Measurements from ENCODE around the gene ADARB2. TPM values are rescaled to one million over a fixed set of nuclear protein-coding genes. Genes with fewer than 3 reads are reported as not detected.

ADARB2 gene
- total RNA-seq, 1 donor from 2014 or later: 1.2 TPM

DNA sequence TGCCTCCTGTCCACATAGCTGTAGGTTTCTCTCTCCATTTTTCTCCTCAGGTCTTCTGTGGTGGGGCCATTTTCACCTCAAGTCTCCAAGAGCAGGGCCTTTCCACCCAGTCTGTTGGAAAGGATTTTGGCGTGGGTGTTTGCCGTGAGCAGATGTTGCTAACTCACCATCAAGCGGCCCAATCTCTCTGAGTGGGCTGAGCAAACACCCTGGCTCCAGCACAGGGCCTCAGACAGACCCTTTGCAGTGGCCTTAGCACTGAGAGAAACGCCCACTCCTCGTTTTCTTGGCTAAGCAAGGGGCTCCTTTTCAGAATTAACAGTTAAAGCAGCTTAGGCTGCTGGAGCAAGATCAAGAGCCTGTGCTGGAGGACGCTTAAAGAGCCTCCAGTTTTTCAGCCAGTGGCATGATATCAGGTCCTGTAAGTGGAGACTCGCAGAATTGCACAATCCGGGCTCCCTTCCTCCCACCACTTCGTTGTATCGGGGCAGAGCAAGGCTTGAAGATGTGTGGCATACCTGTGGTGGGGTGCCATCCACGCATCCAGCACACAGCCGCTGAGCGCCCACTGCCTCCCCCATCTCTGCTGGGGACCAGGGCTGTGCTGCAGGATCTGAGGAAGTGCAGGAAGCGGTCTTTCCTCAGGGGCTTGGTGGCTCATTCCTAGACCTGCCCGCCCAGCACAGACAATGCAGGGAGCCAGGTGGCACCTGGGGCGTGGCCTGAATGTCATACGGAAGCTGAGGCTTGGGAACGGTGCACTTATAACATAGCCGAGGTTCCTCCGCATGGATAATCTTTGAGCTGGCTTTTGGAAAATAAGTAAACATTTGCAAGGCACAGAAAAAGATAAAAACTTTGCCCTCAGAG is 142.7 kb downstream of the ADARB2 start:
- Histone ChIP-seq H3K9me3 (no peaks in the 10 kb centered on the region), H3K36me3 (no peaks in the 10 kb centered on the region), H3K27ac (no peak overlapping the region), H3K4me1 (no peaks in the 10 kb centered on the region), H3K4me3 (no peak overlapping the region), H3K27me3 (peaks cover 7% of the 10 kb centered on the region)
- intact Hi-C loops (cut with DNase I): no loop called here
- no peak for ATAC-seq
- TF ChIP-seq, protein P1, sequence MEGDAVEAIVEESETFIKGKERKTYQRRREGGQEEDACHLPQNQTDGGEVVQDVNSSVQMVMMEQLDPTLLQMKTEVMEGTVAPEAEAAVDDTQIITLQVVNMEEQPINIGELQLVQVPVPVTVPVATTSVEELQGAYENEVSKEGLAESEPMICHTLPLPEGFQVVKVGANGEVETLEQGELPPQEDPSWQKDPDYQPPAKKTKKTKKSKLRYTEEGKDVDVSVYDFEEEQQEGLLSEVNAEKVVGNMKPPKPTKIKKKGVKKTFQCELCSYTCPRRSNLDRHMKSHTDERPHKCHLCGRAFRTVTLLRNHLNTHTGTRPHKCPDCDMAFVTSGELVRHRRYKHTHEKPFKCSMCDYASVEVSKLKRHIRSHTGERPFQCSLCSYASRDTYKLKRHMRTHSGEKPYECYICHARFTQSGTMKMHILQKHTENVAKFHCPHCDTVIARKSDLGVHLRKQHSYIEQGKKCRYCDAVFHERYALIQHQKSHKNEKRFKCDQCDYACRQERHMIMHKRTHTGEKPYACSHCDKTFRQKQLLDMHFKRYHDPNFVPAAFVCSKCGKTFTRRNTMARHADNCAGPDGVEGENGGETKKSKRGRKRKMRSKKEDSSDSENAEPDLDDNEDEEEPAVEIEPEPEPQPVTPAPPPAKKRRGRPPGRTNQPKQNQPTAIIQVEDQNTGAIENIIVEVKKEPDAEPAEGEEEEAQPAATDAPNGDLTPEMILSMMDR (IDR thresholded peaks at IDR 0.05): no peak
- DNase-seq: no peak

DNA sequence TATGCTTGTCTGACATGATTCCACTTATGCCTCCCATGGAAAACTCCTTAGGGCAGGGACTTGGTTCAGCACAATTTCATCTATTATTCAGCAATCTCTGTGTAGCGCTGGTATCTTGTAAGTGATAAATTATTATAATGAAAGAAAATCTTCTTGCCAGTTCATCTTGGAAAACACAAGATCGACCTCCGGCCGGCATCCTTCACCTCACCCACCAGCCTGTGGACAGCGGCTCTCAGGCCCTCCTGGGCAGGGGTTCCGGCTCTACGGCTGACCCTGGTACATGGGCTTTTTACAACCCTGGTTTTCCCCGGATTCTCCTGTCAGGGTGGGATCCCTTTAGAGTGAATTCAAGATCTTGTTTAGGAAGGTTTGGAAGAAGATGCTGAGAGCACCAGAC is 145.6 kb downstream of the ADARB2 start:
- no peak for ATAC-seq
- TF ChIP-seq, protein P1 (IDR thresholded peaks at IDR 0.05): no peak
- intact Hi-C loops (cut with DNase I): no loop called here
- Histone ChIP-seq H3K27ac (no peak overlapping the region), H3K4me3 (no peak overlapping the region), H3K27me3 (no peaks in the 10 kb centered on the region), H3K9me3 (no peaks in the 10 kb centered on the region), H3K36me3 (no peaks in the 10 kb centered on the region), H3K4me1 (no peaks in the 10 kb centered on the region)
- no peak for DNase-seq

DNA sequence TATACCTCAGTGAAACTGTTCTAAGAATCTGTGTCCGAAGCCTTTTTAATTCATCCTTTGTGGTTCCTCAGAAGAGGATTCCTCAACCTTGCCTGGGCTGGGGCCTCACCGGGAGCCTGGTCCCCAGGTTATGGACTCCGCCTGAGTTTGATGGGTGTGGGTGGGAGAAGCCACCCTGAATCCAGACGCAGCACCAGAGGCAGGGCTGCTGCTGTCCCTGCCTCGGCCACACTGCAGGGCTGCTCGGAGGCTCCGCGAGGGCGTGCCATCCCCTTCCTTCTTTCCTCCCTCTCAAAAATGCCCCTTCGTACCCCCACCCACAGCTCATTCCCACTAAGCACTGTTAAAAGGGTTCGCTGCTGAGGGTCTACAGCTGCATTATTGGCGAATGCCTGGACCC is 146.3 kb downstream of the ADARB2 start:
- Histone ChIP-seq H3K4me3 (no peak overlapping the region), H3K27ac (no peak overlapping the region), H3K4me1 (no peaks in the 10 kb centered on the region), H3K27me3 (no peaks in the 10 kb centered on the region), H3K36me3 (no peaks in the 10 kb centered on the region), H3K9me3 (no peaks in the 10 kb centered on the region)
- ATAC-seq (no peak), DNase-seq (no peak)
- TF ChIP-seq, protein P1 (IDR thresholded peaks at IDR 0.05): no peak
- intact Hi-C loops (cut with DNase I): no loop called here

DNA sequence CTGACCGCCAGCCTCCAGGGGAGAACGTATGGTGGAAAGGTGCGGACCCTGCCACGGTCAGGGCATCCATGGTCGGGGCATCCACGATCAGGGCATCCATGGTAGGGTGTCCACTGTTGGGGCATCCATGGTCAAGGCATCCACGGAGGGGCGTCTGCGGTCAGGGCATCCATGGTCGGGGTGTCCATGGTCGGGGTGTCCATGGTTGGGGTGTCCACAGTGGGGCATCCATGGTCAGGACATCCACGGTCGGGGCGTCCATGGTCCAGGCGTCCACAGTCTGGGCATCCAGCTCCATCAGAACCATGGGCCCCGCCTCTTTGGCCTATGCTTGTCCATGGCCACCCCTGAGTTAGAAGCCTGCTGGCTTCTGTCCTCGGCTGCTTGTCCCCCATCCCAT is 148.1 kb downstream of the ADARB2 start:
- ATAC-seq (peak; percentile 32), DNase-seq (no peak)
- H3K4me1 ChIP-seq: no peaks in the 10 kb centered on the region
- no peak overlapping the region for H3K27ac ChIP-seq
- TF ChIP-seq, protein P1 (IDR thresholded peaks at IDR 0.05): no peak
- intact Hi-C loops (cut with DNase I): no loop called here
- no peaks in the 10 kb centered on the region for H3K36me3 ChIP-seq
- H3K4me3 ChIP-seq: no peak overlapping the region
- no peaks in the 10 kb centered on the region for H3K27me3 ChIP-seq
- H3K9me3 ChIP-seq: no peaks in the 10 kb centered on the region

DNA sequence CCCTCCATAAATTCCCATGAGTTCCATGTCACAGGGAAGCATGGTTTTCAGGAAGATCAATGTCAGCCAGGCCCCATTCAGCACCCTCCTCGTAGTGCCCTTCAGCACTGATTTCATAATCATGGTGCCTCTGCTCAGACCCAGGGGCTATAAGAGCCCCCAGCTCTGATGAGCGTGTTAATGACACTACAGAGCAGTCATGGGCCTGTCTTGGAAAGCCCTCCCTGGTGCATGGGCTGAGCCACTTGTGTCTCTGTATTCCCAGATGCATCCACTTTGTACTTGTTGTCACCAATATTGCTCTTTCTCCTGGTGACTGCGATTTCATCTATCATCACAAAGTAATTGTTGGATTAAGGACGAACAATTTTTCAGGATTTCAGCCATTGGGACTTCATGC is 154.6 kb downstream of the ADARB2 start:
- H3K4me3 ChIP-seq: no peak overlapping the region
- DNase-seq: no peak
- H3K9me3 ChIP-seq: no peaks in the 10 kb centered on the region
- intact Hi-C loops (cut with DNase I): no loop called here
- H3K27me3 ChIP-seq: no peaks in the 10 kb centered on the region
- TF ChIP-seq, protein P1 (IDR thresholded peaks at IDR 0.05): no peak
- no peaks in the 10 kb centered on the region for H3K4me1 ChIP-seq
- no peak for ATAC-seq
- no peaks in the 10 kb centered on the region for H3K36me3 ChIP-seq
- no peak overlapping the region for H3K27ac ChIP-seq
